Loucy (cell line): ENCODE results near the gene PAF1.

Experiments
- H2AFZ ChIP-seq: fragments of 200-600 bp; sonication (generic); 2 replicates; pipeline ENCODE4 v1.6.0; 2016; ENCODE audit warnings: antibody characterized with exemption, mild to moderate bottlenecking, low read length, moderate library complexity
- H3F3A ChIP-seq: fragments of 200-600 bp; 2 replicates; pipeline ENCODE4 v1.6.0; 2016; ENCODE audit warnings: antibody characterized with exemption, low read depth, mild to moderate bottlenecking
- H3K27me3 ChIP-seq: fragments of 200-600 bp; sonication (generic); 2 replicates; pipeline ENCODE4 v1.6.1; 2014; ENCODE audit warnings: low read length, mild to moderate bottlenecking; ENCODE audit not compliant: insufficient read depth, poor library complexity, severe bottlenecking
- H3K36me3 ChIP-seq: fragments of 200-600 bp; sonication (generic); 2 replicates; pipeline ENCODE4 v1.6.1; 2016; ENCODE audit warnings: low read length; ENCODE audit not compliant: insufficient read depth
- H3K4me1 ChIP-seq: fragments of 200-600 bp; sonication (generic); 2 replicates; pipeline ENCODE4 v1.5.1; 2014; ENCODE audit warnings: low read length, mild to moderate bottlenecking; ENCODE audit not compliant: insufficient read depth, poor library complexity, severe bottlenecking
- H3K4me2 ChIP-seq: fragments of 200-600 bp; sonication (generic); 2 replicates; pipeline ENCODE4 v1.6.0; 2014; ENCODE audit warnings: antibody characterized with exemption, low read length, low read depth, mild to moderate bottlenecking; ENCODE audit not compliant: poor library complexity, severe bottlenecking
- H3K4me3 ChIP-seq: fragments of 200-600 bp; sonication (generic); 2 replicates; pipeline ENCODE4 v1.5.1; 2014; ENCODE audit warnings: low read length, mild to moderate bottlenecking, mixed read lengths; ENCODE audit not compliant: poor library complexity, severe bottlenecking
- H3K79me2 ChIP-seq: fragments of 200-600 bp; sonication (generic); 2 replicates; pipeline ENCODE4 v1.6.1; 2014; ENCODE audit warnings: low read length; ENCODE audit not compliant: insufficient read depth
- H3K9ac ChIP-seq: fragments of 200-600 bp; sonication (generic); 2 replicates; pipeline ENCODE4 v1.6.0; 2014; ENCODE audit warnings: mild to moderate bottlenecking, low read depth, low read length, moderate library complexity; ENCODE audit not compliant: poor library complexity, severe bottlenecking
- H3K9me2 ChIP-seq: fragments of 200-600 bp; sonication (generic); replicated peaks from 2 replicates; pipeline ENCODE4 v1.6.1; 2016; ENCODE audit warnings: low read depth, low read length, mixed read lengths
- H3K9me3 ChIP-seq: fragments of 200-600 bp; sonication (generic); 2 replicates; pipeline ENCODE4 v1.6.1; 2014; ENCODE audit warnings: mild to moderate bottlenecking, antibody characterized with exemption, low read length, low read depth; ENCODE audit not compliant: insufficient read depth
- H4K20me1 ChIP-seq: fragments of 200-600 bp; sonication (generic); 2 replicates; pipeline ENCODE4 v1.6.0; 2014; ENCODE audit warnings: antibody characterized with exemption, low read length, mild to moderate bottlenecking; ENCODE audit not compliant: insufficient read depth, poor library complexity, severe bottlenecking
- CTCF ChIP-seq: fragments of 200-600 bp; sonication (generic); conservative IDR thresholded peaks from 2 replicates; pipeline ENCODE4 v1.5.1; 2014; ENCODE audit warnings: mild to moderate bottlenecking, antibody characterized with exemption, low read length
- EZH2phosphoT487 ChIP-seq: fragments of 200-600 bp; IDR thresholded peaks from 2 replicates; pipeline ENCODE4 v1.6.1; 2018; ENCODE audit warnings: antibody characterized with exemption, mild to moderate bottlenecking, moderate library complexity, borderline replicate concordance

Gene PAF1

DNA sequence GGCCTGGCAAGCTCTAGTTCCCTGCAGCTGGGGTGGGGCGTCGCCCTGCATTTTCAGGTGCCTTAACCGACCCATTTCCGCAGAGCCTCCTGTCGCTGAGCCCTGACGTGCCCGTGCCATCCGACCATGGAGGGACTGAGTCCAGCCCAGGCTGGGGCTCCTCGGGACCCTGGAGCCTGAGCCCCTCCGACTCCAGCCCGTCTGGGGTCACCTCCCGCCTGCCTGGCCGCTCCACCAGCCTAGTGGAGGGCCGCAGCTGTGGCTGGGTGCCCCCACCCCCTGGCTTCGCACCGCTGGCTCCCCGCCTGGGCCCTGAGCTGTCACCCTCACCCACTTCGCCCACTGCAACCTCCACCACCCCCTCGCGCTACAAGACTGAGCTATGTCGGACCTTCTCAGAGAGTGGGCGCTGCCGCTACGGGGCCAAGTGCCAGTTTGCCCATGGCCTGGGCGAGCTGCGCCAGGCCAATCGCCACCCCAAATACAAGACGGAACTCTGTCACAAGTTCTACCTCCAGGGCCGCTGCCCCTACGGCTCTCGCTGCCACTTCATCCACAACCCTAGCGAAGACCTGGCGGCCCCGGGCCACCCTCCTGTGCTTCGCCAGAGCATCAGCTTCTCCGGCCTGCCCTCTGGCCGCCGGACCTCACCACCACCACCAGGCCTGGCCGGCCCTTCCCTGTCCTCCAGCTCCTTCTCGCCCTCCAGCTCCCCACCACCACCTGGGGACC, 16.9 kb upstream of the PAF1 start:
- H3K4me1 ChIP-seq = peaks cover 41% of the 10 kb centered on the region
- H3K79me2 ChIP-seq = peaks cover 42% of the 10 kb centered on the region
- no peaks in the 10 kb centered on the region for H3K9me2 ChIP-seq
- H3K9ac ChIP-seq = peak overlapping the region; percentile 94
- no peak overlapping the region for H2AFZ ChIP-seq
- TF ChIP-seq CTCF (no peak), EZH2phosphoT487 (no peak)
- H3K36me3 ChIP-seq = no peaks in the 10 kb centered on the region
- H3K9me3 ChIP-seq = no peaks in the 10 kb centered on the region
- H3K27me3 ChIP-seq = peaks cover 1% of the 10 kb centered on the region
- H3K4me3 ChIP-seq = peak overlapping the region; percentile 93
- H4K20me1 ChIP-seq = peaks cover 26% of the 10 kb centered on the region
- peaks cover 3% of the 10 kb centered on the region for H3F3A ChIP-seq
- peak overlapping the region; percentile 97 for H3K4me2 ChIP-seq

GRCh38 chr19:39407410-39407659, 16.4 kb upstream of the PAF1 start:
- no peaks in the 10 kb centered on the region for H3K9me2 ChIP-seq
- H3K9me3 ChIP-seq = no peaks in the 10 kb centered on the region
- H4K20me1 ChIP-seq = peaks cover 26% of the 10 kb centered on the region
- H3K9ac ChIP-seq = peak overlapping the region; percentile 94
- H2AFZ ChIP-seq = peak overlapping the region; percentile 57; the same call in 1 of the 2 replicates
- no peaks in the 10 kb centered on the region for H3K36me3 ChIP-seq
- peak overlapping the region; percentile 93 for H3K4me3 ChIP-seq
- TF ChIP-seq CTCF = no peak
- TF ChIP-seq EZH2phosphoT487 = no peak
- H3K79me2 ChIP-seq = peaks cover 41% of the 10 kb centered on the region
- H3K4me2 ChIP-seq = peak overlapping the region; percentile 97
- peaks cover 3% of the 10 kb centered on the region for H3F3A ChIP-seq
- H3K27me3 ChIP-seq = no peaks in the 10 kb centered on the region
- peaks cover 46% of the 10 kb centered on the region for H3K4me1 ChIP-seq

DNA sequence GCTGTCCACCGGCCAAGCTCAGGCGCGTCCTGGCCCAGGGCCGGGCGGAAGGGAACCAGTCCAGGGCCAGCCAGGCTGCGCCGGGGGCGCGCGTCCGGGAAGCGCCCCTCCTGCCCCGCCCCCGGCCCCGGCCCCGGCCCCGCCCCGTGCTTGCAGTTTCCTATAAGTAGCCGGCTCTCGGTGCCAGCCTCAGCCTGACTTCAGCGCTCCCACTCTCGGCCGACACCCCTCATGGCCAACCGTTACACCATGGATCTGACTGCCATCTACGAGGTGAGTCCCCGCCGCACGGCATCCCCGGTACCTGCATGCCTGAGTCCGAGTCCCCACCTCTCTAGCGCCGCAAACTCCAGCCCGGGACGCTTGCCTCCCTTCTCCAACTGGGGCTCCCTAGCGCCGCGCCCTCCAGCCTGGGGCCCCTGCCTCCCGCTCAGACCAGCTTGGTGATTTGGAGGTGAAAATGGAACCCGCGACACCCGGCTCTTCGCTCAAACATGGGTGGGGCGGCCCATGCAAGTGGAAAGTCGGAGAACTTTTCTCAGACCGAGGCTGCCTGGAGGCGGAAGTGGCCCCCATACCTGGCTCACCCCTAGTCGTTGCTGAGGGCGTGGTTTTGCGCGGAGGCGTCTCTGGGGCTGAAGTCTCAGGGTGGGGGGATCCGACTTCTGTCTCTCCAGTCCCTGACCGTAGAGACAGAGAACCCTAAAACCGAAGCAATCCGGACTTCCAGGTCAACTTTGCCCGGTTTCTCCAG, 15.9 kb upstream of the PAF1 start, which contains the start of gene ZFP36:
Gene ZFP36, plus strand, starts transcription at position 192 of the 754 bp plus-strand sequence. Its CDS starts 58 bp downstream, at position 250.
- no peaks in the 10 kb centered on the region for H3K36me3 ChIP-seq
- H4K20me1 ChIP-seq = peaks cover 26% of the 10 kb centered on the region
- peak within 1 kb of the TSS; percentile 93 for H3K4me3 ChIP-seq
- TF ChIP-seq EZH2phosphoT487 = no peak
- TF ChIP-seq CTCF = peak; percentile 33
- H3K79me2 ChIP-seq = peaks cover 41% of the 10 kb centered on the region
- H3F3A ChIP-seq = peaks cover 3% of the 10 kb centered on the region
- H3K9me2 ChIP-seq = no peaks in the 10 kb centered on the region
- H2AFZ ChIP-seq = peak within 1 kb of the TSS; percentile 57; the same call in 1 of the 2 replicates
- H3K9ac ChIP-seq = peak within 1 kb of the TSS; percentile 94
- peaks cover 51% of the 10 kb centered on the region for H3K4me1 ChIP-seq
- no peaks in the 10 kb centered on the region for H3K9me3 ChIP-seq
- H3K4me2 ChIP-seq = peak within 1 kb of the TSS; percentile 97
- no peaks in the 10 kb centered on the region for H3K27me3 ChIP-seq
